Thyroid gland (tissue), 4 donors: ENCODE results near the gene ISYNA1. TPM values are rescaled to one million over a fixed set of nuclear protein-coding genes. Genes with fewer than 3 reads are reported as not detected.

Experiments used
- DNase-seq, 2 donors: peaks; one replicate each; pipeline ENCODE4 v3.0.0-alpha.2; 2019
- H3K27ac ChIP-seq, 3 donors: fragments of 200-600 bp; sonication (generic); 1 replicate in 2 of 3; 2 replicates in 1 of 3; pipeline ENCODE4 v1.5.1; 2016 to 2019; ENCODE audit warnings: mild to moderate bottlenecking in 1 of 3, moderate library complexity in 1 of 3
- H3K27me3 ChIP-seq: fragments of 200-600 bp; sonication (generic); one replicate; pipeline ENCODE4 v1.5.1; 2019
- H3K36me3 ChIP-seq, 2 donors: fragments of 200-600 bp; sonication (generic); one replicate each; pipeline ENCODE4 v1.5.1; 2016 to 2019
- H3K4me1 ChIP-seq, 2 donors: fragments of 200-600 bp; sonication (generic); one replicate each; pipeline ENCODE4 v1.5.1; 2017 to 2019
- H3K4me3 ChIP-seq, 3 donors: fragments of 200-600 bp; sonication (generic); replicated peaks in 1 of 3; 1 replicate in 2 of 3; 2 replicates in 1 of 3; pipeline ENCODE4 v1.5.1; 2016; ENCODE audit warnings: mild to moderate bottlenecking in 1 of 3
- H3K9me3 ChIP-seq: fragments of 200-600 bp; sonication (generic); one replicate; pipeline ENCODE4 v1.5.1; 2017
- POLR2A ChIP-seq, 2 donors: fragments of 450-650 bp; IDR thresholded peaks; one replicate each; pipeline ENCODE4 v1.6.1; 2017; ENCODE audit warnings: antibody characterized with exemption in 2 of 2, mild to moderate bottlenecking in 2 of 2, moderate library complexity in 1 of 2
- WGBS, 2 donors: methylation state at CpG; one replicate each; pipeline ENCODE4 v1.1.5; 2017; 5-methylcytosine and 5-hydroxymethylcytosine counted together
- intact Hi-C: fragments of 100-400 bp; cut with DNase I; formaldehyde crosslinking; loops from one replicate; pipeline ENCODE4 v1.15.1; 2023
- total RNA-seq, 4 donors: library from RNA; depleted of rRNA; stranded (reverse); fragments of >200 nt; gene quantifications; one replicate each; pipeline ENCODE4 v1.2.3, GENCODE V29; 2016
- TF ChIP-seq, protein P1 (sequence below), 6 experiments: fragments of 200-600 bp in 3 of 6; fragments of 450-650 bp in 3 of 6; sonication (generic) in 3 of 6; IDR thresholded peaks; one replicate each; pipeline ENCODE4 v1.5.1; 2016 to 2019; ENCODE audit warnings: antibody characterized with exemption in 6 of 6, mild to moderate bottlenecking in 2 of 6, inconsistent platforms in 1 of 6, moderate library complexity in 1 of 6

ISYNA1 gene
- total RNA-seq, 4 donors from 2014 or later = 12.7 to 24.2 (median 22.9) TPM

DNA sequence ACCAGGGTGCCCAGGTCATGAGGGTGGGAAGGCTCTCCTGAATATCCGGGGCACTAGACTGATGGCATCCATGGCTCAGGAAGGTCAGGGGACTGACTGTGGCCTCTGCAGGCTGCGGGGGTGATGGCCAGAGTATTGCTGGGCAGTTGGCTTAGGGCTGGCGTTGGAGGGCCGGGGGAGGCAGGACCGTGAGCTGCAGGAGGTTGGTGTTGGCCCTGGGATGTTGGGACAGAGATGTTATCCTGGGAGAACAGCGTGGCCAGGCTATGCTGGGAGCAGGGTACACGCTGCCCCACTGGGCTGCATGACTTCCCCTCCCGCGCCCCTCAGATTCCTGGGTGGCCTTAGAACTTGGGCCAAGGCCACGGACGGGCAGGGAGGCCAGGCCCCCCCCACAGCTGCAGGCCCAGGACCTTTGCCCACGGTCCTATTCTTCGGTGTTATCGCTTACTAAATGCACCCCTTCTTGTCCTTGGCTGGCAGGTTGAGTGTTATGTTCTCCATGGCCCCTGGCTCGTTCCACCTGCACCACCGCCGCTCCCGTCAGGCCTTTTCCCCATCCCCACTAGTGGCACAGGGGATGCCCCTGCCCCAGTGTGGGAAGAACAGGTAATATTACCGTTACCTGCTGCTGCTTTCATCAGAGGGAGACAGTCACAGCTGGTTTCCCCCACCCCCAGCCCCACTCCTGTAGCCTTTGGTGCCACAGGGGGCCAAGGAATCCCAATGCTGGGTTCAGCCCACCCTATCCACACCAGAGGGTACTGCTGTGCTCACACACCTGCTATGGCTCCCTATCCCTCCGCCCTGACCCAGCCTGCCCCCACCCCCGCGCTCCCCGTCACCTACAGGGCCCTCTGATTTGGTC is 3.2 kb upstream of the ISYNA1 start:
- Histone ChIP-seq H3K36me3 (peaks cover 25 to 29% of the 10 kb centered on the region in 2 donors), H3K9me3 (no peaks in the 10 kb centered on the region), H3K4me1 (peaks cover 14 to 16% of the 10 kb centered on the region in 2 donors), H3K4me3 (no peak overlapping the region), H3K27me3 (no peaks in the 10 kb centered on the region), H3K27ac (no peak overlapping the region)
- WGBS, 2 donors = 91 to 93% methylated on average over 19 to 23 of the region's 23 CpGs
- no peak for DNase-seq
- TF ChIP-seq POLR2A (IDR thresholded peaks at IDR 0.05) = no peak
- TF ChIP-seq, protein P1, sequence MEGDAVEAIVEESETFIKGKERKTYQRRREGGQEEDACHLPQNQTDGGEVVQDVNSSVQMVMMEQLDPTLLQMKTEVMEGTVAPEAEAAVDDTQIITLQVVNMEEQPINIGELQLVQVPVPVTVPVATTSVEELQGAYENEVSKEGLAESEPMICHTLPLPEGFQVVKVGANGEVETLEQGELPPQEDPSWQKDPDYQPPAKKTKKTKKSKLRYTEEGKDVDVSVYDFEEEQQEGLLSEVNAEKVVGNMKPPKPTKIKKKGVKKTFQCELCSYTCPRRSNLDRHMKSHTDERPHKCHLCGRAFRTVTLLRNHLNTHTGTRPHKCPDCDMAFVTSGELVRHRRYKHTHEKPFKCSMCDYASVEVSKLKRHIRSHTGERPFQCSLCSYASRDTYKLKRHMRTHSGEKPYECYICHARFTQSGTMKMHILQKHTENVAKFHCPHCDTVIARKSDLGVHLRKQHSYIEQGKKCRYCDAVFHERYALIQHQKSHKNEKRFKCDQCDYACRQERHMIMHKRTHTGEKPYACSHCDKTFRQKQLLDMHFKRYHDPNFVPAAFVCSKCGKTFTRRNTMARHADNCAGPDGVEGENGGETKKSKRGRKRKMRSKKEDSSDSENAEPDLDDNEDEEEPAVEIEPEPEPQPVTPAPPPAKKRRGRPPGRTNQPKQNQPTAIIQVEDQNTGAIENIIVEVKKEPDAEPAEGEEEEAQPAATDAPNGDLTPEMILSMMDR (IDR thresholded peaks at IDR 0.05) = no peak
- intact Hi-C loops = loop anchor here (10.0 kb wide), 2 partner anchors 144 to 234 kb away; partner anchors contain the start of gene REX1BD

DNA sequence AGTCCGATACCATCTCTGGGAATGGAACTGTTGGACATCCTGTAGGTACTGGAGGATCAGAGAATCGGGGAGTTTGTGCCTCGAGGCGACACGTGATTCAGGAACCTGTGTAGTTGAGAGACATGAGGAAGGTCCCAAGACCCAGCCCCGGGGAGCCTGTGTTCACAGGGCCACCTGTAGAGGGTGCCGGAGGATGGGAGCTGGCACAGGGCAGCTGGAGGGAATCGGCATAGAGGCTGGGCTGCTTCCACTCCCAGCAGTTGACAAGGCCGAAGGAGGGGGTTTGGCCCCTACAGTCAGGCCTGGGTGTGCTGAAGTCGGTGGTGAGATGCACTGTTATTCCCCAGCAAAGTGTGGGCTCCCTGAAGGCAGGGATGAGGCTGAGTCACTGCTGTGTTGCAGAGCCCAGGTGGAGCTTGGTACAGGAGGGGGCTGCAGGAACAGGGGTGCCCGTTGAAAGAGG is 2.5 kb upstream of the ISYNA1 start:
- Histone ChIP-seq H3K4me1 (peaks cover 14 to 16% of the 10 kb centered on the region in 2 donors), H3K27ac (no peak overlapping the region), H3K9me3 (no peaks in the 10 kb centered on the region), H3K27me3 (no peaks in the 10 kb centered on the region), H3K36me3 (peaks cover 18 to 21% of the 10 kb centered on the region in 2 donors), H3K4me3 (no peak overlapping the region)
- 61 to 64% methylated on average over 11 of the region's 11 CpGs for WGBS, 2 donors
- TF ChIP-seq POLR2A (IDR thresholded peaks at IDR 0.05) = no peak
- TF ChIP-seq, protein P1 (IDR thresholded peaks at IDR 0.05) = peak in 1 of 6 experiments; percentile 8
- peak in 1 of 2 donors; percentile 11 for DNase-seq
- intact Hi-C loops = loop anchor here (10.0 kb wide), 2 partner anchors 144 to 234 kb away; partner anchors contain the start of gene REX1BD

DNA sequence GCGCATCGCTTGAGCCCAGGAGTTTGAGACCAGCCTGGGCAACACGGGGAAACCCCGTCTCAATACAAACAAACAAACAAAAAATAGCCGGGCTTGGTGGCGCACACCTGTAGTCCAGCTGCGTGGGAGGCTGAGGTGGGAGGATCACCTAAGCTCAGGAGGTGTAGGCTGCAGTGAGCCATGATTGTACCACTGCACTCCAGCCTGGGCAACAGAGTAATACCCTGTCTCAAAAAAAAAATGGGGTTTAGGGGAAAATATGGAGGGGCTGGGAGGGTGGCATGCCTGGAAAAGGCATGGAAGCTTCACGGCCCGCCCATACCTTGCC is 1.9 kb upstream of the ISYNA1 start:
- H3K4me1 ChIP-seq = peaks cover 14 to 16% of the 10 kb centered on the region in 2 donors
- intact Hi-C loops = loop anchor here (10.0 kb wide), 2 partner anchors 145 to 235 kb away; partner anchors contain the start of gene REX1BD
- no peaks in the 10 kb centered on the region for H3K9me3 ChIP-seq
- no peak overlapping the region for H3K27ac ChIP-seq
- TF ChIP-seq, protein P1 (IDR thresholded peaks at IDR 0.05) = no peak
- no peak for TF ChIP-seq POLR2A (IDR thresholded peaks at IDR 0.05)
- H3K27me3 ChIP-seq = no peaks in the 10 kb centered on the region
- 84 to 88% methylated on average over 9 of the region's 9 CpGs for WGBS, 2 donors
- no peak for DNase-seq
- H3K36me3 ChIP-seq = peaks cover 16 to 17% of the 10 kb centered on the region in 2 donors
- H3K4me3 ChIP-seq = no peak overlapping the region

DNA sequence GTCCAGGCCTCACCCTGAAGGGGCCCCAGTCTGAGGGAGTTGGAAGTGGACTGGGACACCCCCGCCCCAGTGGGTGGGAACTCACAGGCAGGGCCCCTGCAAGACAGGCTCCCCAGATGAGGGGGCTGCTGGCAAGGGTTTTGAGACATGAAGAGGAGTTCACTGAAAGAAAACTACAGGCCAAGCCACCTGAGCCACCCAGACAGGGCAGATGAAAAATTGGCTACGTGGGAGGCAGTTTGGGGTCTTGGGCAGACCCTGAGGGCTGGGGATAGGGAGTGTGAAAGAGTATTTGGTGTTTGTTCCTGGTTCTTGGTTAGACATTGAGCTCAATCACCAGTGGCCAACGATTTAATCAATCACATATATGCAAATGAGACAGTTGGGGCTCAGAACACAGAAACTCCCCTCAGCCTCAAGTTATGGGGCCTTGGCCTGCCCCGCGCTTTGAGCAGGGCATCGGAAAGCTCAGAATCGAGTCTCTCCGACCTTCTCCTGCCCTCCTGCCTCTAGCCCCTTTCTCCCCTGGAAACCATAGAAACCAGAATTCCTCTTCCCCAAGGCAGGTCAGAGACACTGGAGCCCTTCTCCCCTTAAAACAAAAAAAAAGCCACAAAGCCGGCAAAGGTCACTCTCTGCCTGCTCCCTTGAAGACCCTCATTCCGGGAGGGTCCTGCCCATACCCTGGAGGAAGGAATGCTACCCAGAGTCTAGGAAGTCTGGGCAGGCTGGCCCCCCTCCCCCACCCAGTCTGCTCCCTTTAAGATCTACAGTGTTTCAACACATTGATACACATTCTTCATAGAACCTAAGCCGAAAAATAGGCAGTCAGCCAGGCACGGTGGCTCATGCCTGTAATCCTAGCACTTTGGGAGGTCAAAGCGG is 1.3 kb upstream of the ISYNA1 start:
- no peak for TF ChIP-seq POLR2A (IDR thresholded peaks at IDR 0.05)
- TF ChIP-seq, protein P1 (IDR thresholded peaks at IDR 0.05) = no peak
- Histone ChIP-seq H3K4me1 (peaks cover 14 to 17% of the 10 kb centered on the region in 2 donors), H3K27ac (peak overlapping the region in 1 of 3 donors; percentile 63), H3K9me3 (no peaks in the 10 kb centered on the region), H3K36me3 (peaks cover 10 to 11% of the 10 kb centered on the region in 2 donors), H3K4me3 (no peak overlapping the region), H3K27me3 (no peaks in the 10 kb centered on the region)
- intact Hi-C loops = no loop called here
- DNase-seq = no peak
- WGBS, 2 donors = 67 to 70% methylated on average over 12 to 13 of the region's 13 CpGs
